ENCODE results near the gene GRIK3. TPM values are rescaled to one million over a fixed set of nuclear protein-coding genes. Genes with fewer than 3 reads are reported as not detected.
A peak's percentile ranks its signal among the peaks of the same experiment; 100 is the strongest.

The GRIK3 gene
- total and polyA plus RNA-seq, 3 donors from 2014 or later, result 0.99 to 6.3 (median 3.1) TPM

GRCh38 chr1:36894824-36895223 lies 139.5 kb downstream of the GRIK3 start:
- intact Hi-C loops (cut with DNase I; ENCODE audit: low total_unique reads), result no loop called here
- 72 to 73% methylated on average over 3 of the region's 3 CpGs for WGBS, 2 donors
- no peaks in the 10 kb centered on the region for H3K36me3 ChIP-seq (ENCODE audit: low read depth, missing control alignments)
- TF ChIP-seq CTCF (IDR thresholded peaks at IDR 0.05), result no peak
- TF ChIP-seq POLR2A (IDR thresholded peaks at IDR 0.05), result no peak
- no peaks in the 10 kb centered on the region for H3K27me3 ChIP-seq
- no peak for DNase-seq
- no peak overlapping the region for H3K27ac ChIP-seq
- H3K4me1 ChIP-seq, result no peaks in the 10 kb centered on the region
- no peak overlapping the region for H3K4me3 ChIP-seq
- H3K9me3 ChIP-seq, result no peaks in the 10 kb centered on the region

DNA sequence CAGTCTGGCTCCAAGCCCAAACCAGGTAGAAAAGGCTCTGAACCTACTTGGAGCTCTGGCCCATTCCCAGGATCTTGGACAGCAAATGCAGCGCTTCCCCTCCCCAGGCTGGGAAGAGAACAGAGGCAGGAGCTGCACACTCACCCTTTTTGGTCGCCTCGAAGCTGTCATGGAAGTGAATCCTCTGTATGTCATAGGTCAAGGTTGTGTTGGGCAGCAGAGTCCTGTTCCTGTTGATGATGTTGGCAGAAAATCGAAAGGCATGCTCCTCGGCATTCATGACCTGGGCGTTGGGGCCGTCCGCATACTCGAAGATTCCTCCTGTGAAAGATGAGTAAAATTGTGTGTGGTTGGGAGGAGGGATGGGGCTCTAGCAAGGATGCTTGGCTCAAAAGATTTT lies 143.5 kb downstream of the GRIK3 start:
- 65 to 79% methylated on average over 9 of the region's 9 CpGs for WGBS, 2 donors
- no peak for TF ChIP-seq POLR2A (IDR thresholded peaks at IDR 0.05)
- TF ChIP-seq CTCF (IDR thresholded peaks at IDR 0.05), result no peak
- peaks cover 1% of the 10 kb centered on the region for H3K4me1 ChIP-seq
- H3K27me3 ChIP-seq, result no peaks in the 10 kb centered on the region
- intact Hi-C loops (cut with DNase I; ENCODE audit: low total_unique reads), result no loop called here
- no peak overlapping the region for H3K4me3 ChIP-seq
- no peak for DNase-seq
- H3K9me3 ChIP-seq, result no peaks in the 10 kb centered on the region
- H3K27ac ChIP-seq, result no peak overlapping the region
- H3K36me3 ChIP-seq (ENCODE audit: low read depth, missing control alignments), result no peaks in the 10 kb centered on the region

DNA sequence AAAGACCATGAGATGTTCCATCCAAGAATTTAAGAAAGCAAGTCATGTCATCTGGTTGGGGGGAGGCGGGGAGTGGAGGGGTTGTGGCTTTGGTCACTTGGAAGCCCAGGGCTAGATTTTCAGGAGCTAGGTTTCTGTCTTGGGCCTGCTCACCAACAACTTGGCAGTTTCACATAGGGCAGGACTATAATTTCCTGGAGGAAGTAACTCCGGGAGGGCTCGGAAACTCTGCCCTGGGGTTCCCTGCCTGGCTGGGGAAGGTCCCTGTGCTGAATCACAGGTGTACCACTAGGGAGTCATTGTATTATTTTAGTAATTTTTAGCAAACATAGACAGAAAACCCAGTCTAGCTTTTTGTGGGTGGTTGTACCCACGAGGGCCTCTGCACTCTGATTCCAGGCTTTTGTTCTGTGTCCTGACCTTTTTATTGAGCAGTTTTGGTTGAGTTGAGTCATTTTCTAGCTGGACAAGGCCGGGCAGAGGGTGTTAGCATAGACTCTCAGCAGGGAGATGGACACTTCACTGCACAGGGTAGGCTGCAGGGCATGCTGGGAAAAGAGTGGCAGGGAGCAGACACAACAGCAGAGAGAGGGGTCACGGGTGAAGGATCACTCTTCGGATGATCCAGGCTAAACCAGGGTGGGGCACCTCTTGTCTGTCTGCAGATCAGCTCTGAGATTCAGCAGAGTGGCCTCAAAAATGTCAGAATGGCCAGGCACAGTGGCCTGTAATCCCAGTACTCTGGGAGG lies 144.7 kb downstream of the GRIK3 start:
- Histone ChIP-seq H3K36me3 (ENCODE audit: low read depth, missing control alignments) (no peaks in the 10 kb centered on the region), H3K27ac (no peak overlapping the region), H3K4me3 (no peak overlapping the region), H3K27me3 (no peaks in the 10 kb centered on the region), H3K9me3 (no peaks in the 10 kb centered on the region), H3K4me1 (peaks cover 5% of the 10 kb centered on the region)
- intact Hi-C loops (cut with DNase I; ENCODE audit: low total_unique reads), result no loop called here
- no peak for TF ChIP-seq POLR2A (IDR thresholded peaks at IDR 0.05)
- no peak for DNase-seq
- 84 to 90% methylated on average over 7 of the region's 7 CpGs for WGBS, 2 donors

GRCh38 chr1:36888811-36889477 lies 145.4 kb downstream of the GRIK3 start:
- H3K27me3 ChIP-seq, result no peaks in the 10 kb centered on the region
- WGBS, 2 donors, result 92% methylated on average over 7 of the region's 7 CpGs
- no peaks in the 10 kb centered on the region for H3K9me3 ChIP-seq
- H3K27ac ChIP-seq, result no peak overlapping the region
- TF ChIP-seq POLR2A (IDR thresholded peaks at IDR 0.05) (no peak), CTCF (IDR thresholded peaks at IDR 0.05) (no peak)
- H3K4me3 ChIP-seq, result no peak overlapping the region
- intact Hi-C loops (cut with DNase I; ENCODE audit: low total_unique reads), result no loop called here
- DNase-seq, result no peak
- H3K4me1 ChIP-seq, result peaks cover 5% of the 10 kb centered on the region
- no peaks in the 10 kb centered on the region for H3K36me3 ChIP-seq (ENCODE audit: low read depth, missing control alignments)

- peaks cover 5% of the 10 kb centered on the region for H3K4me1 ChIP-seq
- no peaks in the 10 kb centered on the region for H3K9me3 ChIP-seq
- intact Hi-C loops (cut with DNase I; ENCODE audit: low total_unique reads), result no loop called here
- WGBS, 2 donors, result 32% methylated on average over 7 of the region's 7 CpGs
- no peaks in the 10 kb centered on the region for H3K27me3 ChIP-seq
- TF ChIP-seq POLR2A (IDR thresholded peaks at IDR 0.05), result no peak
- no peak for TF ChIP-seq CTCF (IDR thresholded peaks at IDR 0.05)
- no peaks in the 10 kb centered on the region for H3K36me3 ChIP-seq (ENCODE audit: low read depth, missing control alignments)
- H3K4me3 ChIP-seq, result no peak overlapping the region
- peak; percentile 41 for DNase-seq
- no peak overlapping the region for H3K27ac ChIP-seq
Measured at GRCh38 chr1:36885540-36886357, 148.6 kb downstream of the GRIK3 start.
